HepG2 (cell line): ENCODE results near the gene ATP11A. TPM values are rescaled to one million over a fixed set of nuclear protein-coding genes. Genes with fewer than 3 reads are reported as not detected.

Experiments
- ATAC-seq: fragments of 200-7000 bp; cut with Tn5 transposase; 3 replicates; pipeline ENCODE4 v1.9.1; 2020; ENCODE audit warnings: mild to moderate bottlenecking, moderate library complexity
- BruUV-seq: library from RNA; stranded (reverse); fragments of 400-500 nt; replicated peaks from 2 replicates; lab custom pipeline; 2021; lab: Mats Ljungman, UMichigan
- CTCF ChIA-PET: fragments of 300-600 bp; formaldehyde crosslinking; extraction: SDS; loops from one replicate; lab custom pipeline; 2021; ENCODE audit warnings: low total read pairs, inconsistent platforms, low intra/inter-chr PET ratio; lab: Yijun Ruan, JAX
- POLR2A ChIA-PET: fragments of 350-600 bp; sonication (Branson Sonifier 250); formaldehyde crosslinking; loops from one replicate; lab custom pipeline; 2020; ENCODE audit warnings: antibody characterized with exemption, inconsistent platforms; lab: Yijun Ruan, JAX
- DNase-seq: peaks from one replicate; pipeline ENCODE4 v3.0.0-alpha.2; 2015; ENCODE audit warnings: low spot score
- FAIRE-seq: peaks from 3 replicates; lab custom pipeline; 2011; peaks lifted over from hg19 to GRCh38; lab: Jason Lieb, UNC
- H2AFZ ChIP-seq: one replicate; pipeline ENCODE4 v1.6.1; 2011; ENCODE audit warnings: low read length, inconsistent platforms
- H3K27ac ChIP-seq: fragments of 300-600 bp; 3 replicates; pipeline ENCODE4 v1.8.0; 2011; ENCODE audit warnings: mixed run types, mild to moderate bottlenecking, mixed read lengths, low read length, inconsistent platforms; ENCODE audit not compliant: insufficient read depth; ENCODE audit errors: extremely low read length
- H3K27me3 ChIP-seq, 2 experiments: fragments of 200-600 bp in 1 of 2; 2 replicates in 1 of 2; 3 replicates in 1 of 2; pipeline versions ENCODE4 v1.6.0 to v1.8.0; 2011; ENCODE audit warnings: low read length in 2 of 2, mild to moderate bottlenecking in 2 of 2, moderate library complexity in 2 of 2, inconsistent platforms in 1 of 2; ENCODE audit not compliant: insufficient read depth in 2 of 2, control insufficient read depth in 1 of 2
- H3K36me3 ChIP-seq, 2 experiments: fragments of 200-600 bp in 1 of 2; replicated peaks in 1 of 2; 2 replicates in 1 of 2; 3 replicates in 1 of 2; pipeline versions ENCODE4 v1.5.1 to v1.8.0; 2011; ENCODE audit warnings: low read length in 2 of 2, inconsistent platforms in 1 of 2; ENCODE audit not compliant: insufficient read depth in 2 of 2, control insufficient read depth in 1 of 2
- H3K4me1 ChIP-seq: 2 replicates; pipeline ENCODE4 v1.5.1; 2012; ENCODE audit warnings: low read length, inconsistent platforms; ENCODE audit not compliant: insufficient read depth
- H3K4me2 ChIP-seq: 2 replicates; pipeline ENCODE4 v1.6.0; 2011; ENCODE audit warnings: low read depth, low read length, inconsistent platforms
- H3K4me3 ChIP-seq, 3 experiments: fragments of 200-600 bp in 1 of 3; sonication (generic), shearing (Covaris generic) in 1 of 3; replicated peaks in 1 of 3; 2 replicates each; pipeline ENCODE4 v1.5.1; 2011 to 2016; ENCODE audit warnings: low read length in 3 of 3, inconsistent platforms in 2 of 3, low read depth in 2 of 3, mild to moderate bottlenecking in 2 of 3, control low read depth in 1 of 3, mixed read lengths in 1 of 3; ENCODE audit not compliant: insufficient read depth in 1 of 3
- H3K79me2 ChIP-seq: one replicate; pipeline ENCODE4 v1.6.1; 2011; ENCODE audit warnings: low read length, inconsistent platforms; ENCODE audit not compliant: insufficient read depth
- H3K9ac ChIP-seq: 2 replicates; pipeline ENCODE4 v1.6.0; 2011; ENCODE audit warnings: mild to moderate bottlenecking, low read depth, low read length, inconsistent platforms; ENCODE audit not compliant: insufficient read depth
- H3K9me3 ChIP-seq: 2 replicates; pipeline ENCODE4 v1.5.1; 2012; ENCODE audit warnings: mild to moderate bottlenecking, low read length
- H4K20me1 ChIP-seq: 2 replicates; pipeline ENCODE4 v1.6.0; 2011; ENCODE audit warnings: inconsistent platforms, mild to moderate bottlenecking, low read length, moderate library complexity; ENCODE audit not compliant: insufficient read depth
- CREB1 ChIP-seq, 2 experiments: fragments of 450-650 bp in 1 of 2; IDR thresholded peaks; 2 replicates each; pipeline ENCODE4 v1.6.1; 2016 to 2017; ENCODE audit warnings: control low read depth in 1 of 2, mild to moderate bottlenecking in 1 of 2, missing compliant biosample characterization in 1 of 2, missing genetic modification characterization in 1 of 2
- GZF1 ChIP-seq: sonication (generic); formaldehyde crosslinking; IDR thresholded peaks from 2 replicates; pipeline ENCODE4 v1.5.1; 2020; ENCODE audit warnings: mild to moderate bottlenecking, missing genetic modification reagents
- HBP1 ChIP-seq: IDR thresholded peaks from 2 replicates; pipeline ENCODE4 v1.6.1; 2016; ENCODE audit warnings: low read depth, control low read depth
- ZNF546 ChIP-seq: sonication (generic); formaldehyde crosslinking; conservative IDR thresholded peaks from 2 replicates; pipeline ENCODE4 v1.8.1; 2023; ENCODE audit warnings: mild to moderate bottlenecking, missing genetic modification reagents
- ZNF83 ChIP-seq: sonication (generic); formaldehyde crosslinking; IDR thresholded peaks from 2 replicates; pipeline ENCODE4 v1.4.0; 2020; ENCODE audit warnings: missing genetic modification reagents, mild to moderate bottlenecking, borderline replicate concordance
- WGBS: methylation state at CpG from one replicate; pipeline ENCODE4 v1.1.6; 2017; ENCODE audit warnings: low lambda C conversion rate; 5-methylcytosine and 5-hydroxymethylcytosine counted together
- in situ Hi-C: cut with HindIII; loops from 2 replicates; pipeline ENCODE4 v1.10.0; 2017; ENCODE audit warnings: low pct_unique_long_range_greater_than_20kb; ENCODE audit not compliant: extremely low pct_ligation_motif_present
- intact Hi-C: fragments of 100-400 bp; cut with micrococcal nuclease; formaldehyde crosslinking; loops from one replicate; pipeline ENCODE4 v1.10.0; 2022; ENCODE audit not compliant: unreplicated experiment
- polyA plus RNA-seq, 8 experiments: library from polyadenylated mRNA; depleted of rRNA in 3 of 8; stranded (reverse) in 7 of 8; unstranded in 1 of 8; fragments of >200 nt; fragmentation: Illumina TruSeq in 4 of 8; extraction: Trizol in 4 of 8; gene quantifications; 2 replicates each; pipeline versions ENCODE4 v1.2.1 to v1.2.3, GENCODE V29; 2011 to 2016; ENCODE audit warnings: low read depth in 4 of 8, missing spikeins in 1 of 8, mixed read lengths in 1 of 8; ENCODE audit not compliant: insufficient read depth in 1 of 8
- total RNA-seq, 5 experiments: library from RNA; depleted of rRNA; stranded (reverse); fragments of >200 nt; fragmentation: Illumina TruSeq; extraction: Trizol; gene quantifications; 2 replicates each; pipeline ENCODE4 v1.2.3, GENCODE V29; 2016; ENCODE audit warnings: low read depth in 1 of 5
- TF ChIP-seq, protein P1 (sequence below): sonication (generic); formaldehyde crosslinking; IDR thresholded peaks from 2 replicates; pipeline ENCODE4 v1.5.0; 2020; ENCODE audit warnings: mild to moderate bottlenecking, missing genetic modification reagents, borderline replicate concordance

Gene ATP11A
- total and polyA plus RNA-seq, 2 of the 13 experiments (the other 11 are each of a cell fraction or from before 2014, with no cell fraction given): 18.4 to 20.1 TPM

- Histone ChIP-seq H3K27me3 (no peaks in the 10 kb centered on the region), H3K79me2 (no peaks in the 10 kb centered on the region), H2AFZ (no peak overlapping the region), H3K9me3 (no peaks in the 10 kb centered on the region), H3K4me2 (no peak overlapping the region), H3K4me1 (no peaks in the 10 kb centered on the region), H3K4me3 (no peak overlapping the region), H3K9ac (no peak overlapping the region), H4K20me1 (no peaks in the 10 kb centered on the region), H3K27ac (no peak overlapping the region), H3K36me3 (peaks cover 37 to 94% of the 10 kb centered on the region in 2 experiments)
- WGBS: 98% methylated on average over 14 of the region's 14 CpGs
- FAIRE-seq: no peak
- BruUV-seq: no TSS peak
- TF ChIP-seq, protein P1, sequence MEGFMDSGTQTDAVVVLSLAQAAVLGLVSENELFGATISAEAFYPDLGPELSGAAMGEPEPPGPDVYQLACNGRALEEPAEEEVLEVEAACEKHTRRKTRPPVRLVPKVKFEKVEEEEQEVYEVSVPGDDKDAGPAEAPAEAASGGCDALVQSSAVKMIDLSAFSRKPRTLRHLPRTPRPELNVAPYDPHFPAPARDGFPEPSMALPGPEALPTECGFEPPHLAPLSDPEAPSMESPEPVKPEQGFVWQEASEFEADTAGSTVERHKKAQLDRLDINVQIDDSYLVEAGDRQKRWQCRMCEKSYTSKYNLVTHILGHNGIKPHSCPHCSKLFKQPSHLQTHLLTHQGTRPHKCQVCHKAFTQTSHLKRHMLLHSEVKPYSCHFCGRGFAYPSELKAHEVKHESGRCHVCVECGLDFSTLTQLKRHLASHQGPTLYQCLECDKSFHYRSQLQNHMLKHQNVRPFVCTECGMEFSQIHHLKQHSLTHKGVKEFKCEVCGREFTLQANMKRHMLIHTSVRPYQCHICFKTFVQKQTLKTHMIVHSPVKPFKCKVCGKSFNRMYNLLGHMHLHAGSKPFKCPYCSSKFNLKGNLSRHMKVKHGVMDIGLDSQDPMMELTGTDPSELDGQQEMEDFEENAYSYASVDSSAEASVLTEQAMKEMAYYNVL: no peak
- TF ChIP-seq HBP1 (CRISPR knock-in tag) (no peak), ZNF83 (CRISPR knock-in tag) (no peak), ZNF546 (CRISPR knock-in tag) (no peak), CREB1 (IDR thresholded peaks at IDR 0.05) (no peak), CREB1 (CRISPR knock-in tag; IDR thresholded peaks at IDR 0.05) (no peak), GZF1 (CRISPR knock-in tag) (no peak)
- POLR2A ChIA-PET: no interaction called here
- DNase-seq: no peak
- in situ Hi-C loops: no loop called here
- intact Hi-C loops: no loop called here
- CTCF ChIA-PET: no interaction called here
- no peak for ATAC-seq
Measured at GRCh38 chr13:112826565-112826964, 136.7 kb downstream of the ATP11A start.
